Stimulated activated CD8-positive, alpha-beta memory T cell treated with anti-CD3 and anti-CD28 coated beads, Interleukin-4, amount 100 ng/mL, for 4 hours (primary cell): ENCODE measurements around the gene DNASE1L1.

Experiments
- DNase-seq, 2 donors: peaks; one replicate each; pipeline ENCODE4 v3.0.0-alpha.2; 2020; ENCODE audit warnings: low read depth in 2 of 2, low spot score in 1 of 2

Gene DNASE1L1

GRCh38 chrX:154353172-154353843 is 55.7 kb downstream of the DNASE1L1 start:
- no peak for DNase-seq

- no peak for DNase-seq
Observed at GRCh38 chrX:154352466-154352865, 56.6 kb downstream of the DNASE1L1 start.

- DNase-seq, result no peak
Observed at GRCh38 chrX:154352012-154352401, 57.0 kb downstream of the DNASE1L1 start.
